Inflammatory macrophage treated with lipopolysaccharide for 4 hours (primary cell): ENCODE measurements around the gene AHR.

Experiments used
- DNase-seq: peaks from one replicate; pipeline ENCODE4 v3.0.0-alpha.2; 2020

Gene AHR

GRCh38 chr7:17298102-17298839 is at the start of gene AHR:
AHR (plus strand) TSS chr7:17298652; CDS start chr7:17299265, 613 bp downstream.
- peak; percentile 93 for DNase-seq

- no peak for DNase-seq
These were observed 44.6 kb upstream of the AHR start for GRCh38 chr7:17253885-17254284.

- DNase-seq, result peak; percentile 71
These were observed 42.5 kb upstream of the AHR start for GRCh38 chr7:17255926-17256325.

- DNase-seq, result no peak
These were observed 42.1 kb upstream of the AHR start for GRCh38 chr7:17256375-17256774.

- DNase-seq, result no peak
These were observed 31.9 kb upstream of the AHR start for GRCh38 chr7:17266565-17266964.

GRCh38 chr7:17269341-17270221 is 28.9 kb upstream of the AHR start:
- no peak for DNase-seq

- DNase-seq, result peak; percentile 13
These were observed 23.8 kb upstream of the AHR start for GRCh38 chr7:17274551-17275245.

- no peak for DNase-seq
These were observed 22.4 kb upstream of the AHR start for GRCh38 chr7:17275749-17276671.

- no peak for DNase-seq
These were observed 19.4 kb upstream of the AHR start for GRCh38 chr7:17279061-17279460.

GRCh38 chr7:17289074-17289645 is 9.3 kb upstream of the AHR start:
- DNase-seq, result no peak

- DNase-seq, result no peak
These were observed 5.6 kb upstream of the AHR start for GRCh38 chr7:17292843-17293242.

- no peak for DNase-seq
These were observed 5.0 kb upstream of the AHR start for GRCh38 chr7:17293481-17293880.

- peak; percentile 39 for DNase-seq
These were observed 1.2 kb upstream of the AHR start for GRCh38 chr7:17297243-17297642.

GRCh38 chr7:17298840-17299482 is 509 bp downstream of the AHR start:
- peak; percentile 47 for DNase-seq

- DNase-seq, result peak; percentile 56
These were observed 1.1 kb downstream of the AHR start for GRCh38 chr7:17299483-17299991.

GRCh38 chr7:17300012-17300411 is 1.6 kb downstream of the AHR start:
- DNase-seq, result no peak

GRCh38 chr7:17300437-17300836 is 2.0 kb downstream of the AHR start:
- DNase-seq, result no peak

GRCh38 chr7:17301471-17302456 is 3.3 kb downstream of the AHR start:
- peak; percentile 67 for DNase-seq

GRCh38 chr7:17302575-17303142 is 4.2 kb downstream of the AHR start:
- peak; percentile 61 for DNase-seq

GRCh38 chr7:17304926-17305325 is 6.5 kb downstream of the AHR start:
- peak; percentile 77 for DNase-seq
